Measurements from ENCODE around the gene PTPRN2. TPM values are rescaled to one million over a fixed set of nuclear protein-coding genes. Genes with fewer than 3 reads are reported as not detected.

Gene PTPRN2
- total RNA-seq, 1 donor from 2014 or later = 11.4 TPM

- H3K4me1 Mint-ChIP-seq (ENCODE audit: low read depth) = peaks cover 15% of the 10 kb centered on the region
- H3K9me3 Mint-ChIP-seq (ENCODE audit: low read depth) = peaks cover 6% of the 10 kb centered on the region
- peaks cover 34% of the 10 kb centered on the region for H3K27me3 Mint-ChIP-seq
- no peak overlapping the region for H3K27ac Mint-ChIP-seq
- peaks cover 2% of the 10 kb centered on the region for H3K36me3 Mint-ChIP-seq (ENCODE audit: insufficient read depth)
- no peak for DNase-seq (ENCODE audit: low spot score, unreplicated experiment)
- no peak for TF ChIP-seq CTCF (IDR thresholded peaks at IDR 0.05; ENCODE audit: unreplicated experiment)
- H3K4me3 Mint-ChIP-seq (ENCODE audit: low read depth) = no peak overlapping the region
Observed at GRCh38 chr7:157871681-157872080, 715.9 kb downstream of the PTPRN2 start.

- peaks cover 6% of the 10 kb centered on the region for H3K9me3 Mint-ChIP-seq (ENCODE audit: low read depth)
- DNase-seq (ENCODE audit: low spot score, unreplicated experiment) = no peak
- H3K27me3 Mint-ChIP-seq = peaks cover 29% of the 10 kb centered on the region
- peaks cover 2% of the 10 kb centered on the region for H3K36me3 Mint-ChIP-seq (ENCODE audit: insufficient read depth)
- H3K27ac Mint-ChIP-seq = no peak overlapping the region
- no peak overlapping the region for H3K4me3 Mint-ChIP-seq (ENCODE audit: low read depth)
- no peak for TF ChIP-seq CTCF (IDR thresholded peaks at IDR 0.05; ENCODE audit: unreplicated experiment)
- peaks cover 15% of the 10 kb centered on the region for H3K4me1 Mint-ChIP-seq (ENCODE audit: low read depth)
Observed at GRCh38 chr7:157870644-157871290, 716.9 kb downstream of the PTPRN2 start.

- Mint-ChIP-seq H3K4me1 (ENCODE audit: low read depth) (peaks cover 8% of the 10 kb centered on the region), H3K9me3 (ENCODE audit: low read depth) (peaks cover 6% of the 10 kb centered on the region), H3K4me3 (ENCODE audit: low read depth) (no peak overlapping the region), H3K27ac (no peak overlapping the region), H3K27me3 (peaks cover 32% of the 10 kb centered on the region), H3K36me3 (ENCODE audit: insufficient read depth) (peaks cover 2% of the 10 kb centered on the region)
- TF ChIP-seq CTCF (IDR thresholded peaks at IDR 0.05; ENCODE audit: unreplicated experiment) = no peak
- DNase-seq (ENCODE audit: low spot score, unreplicated experiment) = no peak
Observed at GRCh38 chr7:157869793-157870192, 717.8 kb downstream of the PTPRN2 start.

- no peak for DNase-seq (ENCODE audit: low spot score, unreplicated experiment)
- no peak for TF ChIP-seq CTCF (IDR thresholded peaks at IDR 0.05; ENCODE audit: unreplicated experiment)
- peaks cover 2% of the 10 kb centered on the region for H3K36me3 Mint-ChIP-seq (ENCODE audit: insufficient read depth)
- peaks cover 6% of the 10 kb centered on the region for H3K9me3 Mint-ChIP-seq (ENCODE audit: low read depth)
- no peak overlapping the region for H3K4me3 Mint-ChIP-seq (ENCODE audit: low read depth)
- H3K27ac Mint-ChIP-seq = no peak overlapping the region
- no peaks in the 10 kb centered on the region for H3K4me1 Mint-ChIP-seq (ENCODE audit: low read depth)
- peaks cover 22% of the 10 kb centered on the region for H3K27me3 Mint-ChIP-seq
Observed at GRCh38 chr7:157867685-157868305, 719.8 kb downstream of the PTPRN2 start.

- H3K27me3 Mint-ChIP-seq = peaks cover 29% of the 10 kb centered on the region
- H3K9me3 Mint-ChIP-seq (ENCODE audit: low read depth) = peaks cover 6% of the 10 kb centered on the region
- H3K27ac Mint-ChIP-seq = no peak overlapping the region
- no peak for TF ChIP-seq CTCF (IDR thresholded peaks at IDR 0.05; ENCODE audit: unreplicated experiment)
- no peaks in the 10 kb centered on the region for H3K4me1 Mint-ChIP-seq (ENCODE audit: low read depth)
- no peak overlapping the region for H3K4me3 Mint-ChIP-seq (ENCODE audit: low read depth)
- peaks cover 2% of the 10 kb centered on the region for H3K36me3 Mint-ChIP-seq (ENCODE audit: insufficient read depth)
- no peak for DNase-seq (ENCODE audit: low spot score, unreplicated experiment)
Observed at GRCh38 chr7:157866336-157866924, 721.2 kb downstream of the PTPRN2 start.
